Heart right ventricle (tissue), 16 donors: ENCODE results near the gene ATP5F1E. TPM values are rescaled to one million over a fixed set of nuclear protein-coding genes. Genes with fewer than 3 reads are reported as not detected.
A peak's percentile ranks its signal among the peaks of the same experiment; 100 is the strongest.

ENCODE experiments used
- ATAC-seq, 8 donors: fragments of 200-7000 bp; cut with Tn5 transposase; one replicate each; pipeline ENCODE4 v1.9.1; 2020; ENCODE audit warnings: mild to moderate bottlenecking in 8 of 8, moderate library complexity in 8 of 8, moderate number of reproducible peaks in 1 of 8
- DNase-seq, 2 donors: peaks; one replicate each; pipeline ENCODE4 v3.0.0-alpha.2; 2020
- H3K27ac ChIP-seq, 10 donors: fragments of 200-600 bp; sonication (generic) in 2 of 10; one replicate each; pipeline versions ENCODE4 v1.5.0 to v1.8.0; 2020 to 2022; ENCODE audit warnings: mild to moderate bottlenecking in 3 of 10
- H3K27me3 ChIP-seq, 7 donors: fragments of 200-600 bp; one replicate each; pipeline ENCODE4 v1.8.0; 2021 to 2022; ENCODE audit warnings: mild to moderate bottlenecking in 2 of 7
- H3K36me3 ChIP-seq, 9 donors: fragments of 200-600 bp; sonication (generic) in 1 of 9; one replicate each; pipeline versions ENCODE4 v1.5.0 to v1.8.0; 2020 to 2022; ENCODE audit warnings: mild to moderate bottlenecking in 2 of 9
- H3K4me1 ChIP-seq, 9 donors: fragments of 200-600 bp; sonication (generic) in 1 of 9; one replicate each; pipeline versions ENCODE4 v1.5.0 to v1.8.0; 2020 to 2022; ENCODE audit warnings: mild to moderate bottlenecking in 4 of 9
- H3K4me3 ChIP-seq, 10 donors: fragments of 200-600 bp; sonication (generic) in 2 of 10; one replicate each; pipeline versions ENCODE4 v1.5.0 to v1.8.0; 2020 to 2022; ENCODE audit warnings: mild to moderate bottlenecking in 7 of 10, moderate library complexity in 2 of 10
- H3K9me3 ChIP-seq, 11 donors: fragments of 200-600 bp in 10 of 11; sonication (generic) in 2 of 11; one replicate each; pipeline versions ENCODE4 v1.5.0 to v1.8.0; 2013 to 2022; ENCODE audit warnings: mild to moderate bottlenecking in 2 of 11, control low read depth in 1 of 11, moderate library complexity in 1 of 11
- WGBS, 2 donors: extraction: QIAGEN DNeasy Blood & Tissue Kit; methylation state at CpG; one replicate each; pipeline ENCODE4 v1.1.7; 2013; ENCODE audit warnings: inconsistent platforms in 1 of 2; 5-methylcytosine and 5-hydroxymethylcytosine counted together
- intact Hi-C, 10 donors: fragments of 100-400 bp; cut with DNase I; formaldehyde crosslinking; loops; one replicate each; pipeline versions ENCODE4 v1.11.1 to v1.14.2; 2022
- polyA plus RNA-seq, 2 donors: library from polyadenylated mRNA; stranded (reverse); fragments of 200-250 nt; gene quantifications; one replicate each; pipeline ENCODE4 v1.2.3, GENCODE V29; 2013
- total RNA-seq, 10 donors: library from RNA; stranded (reverse); fragmentation: NEBNext Ultra II Directional in 3 of 10; extraction: Animal tissue kit (Norgen Biotek cat#: 25700) in 3 of 10; gene quantifications; one replicate each; pipeline versions ENCODE4 v1.2.1 to v1.2.4, GENCODE V29; 2021 to 2023
- TF ChIP-seq, protein P1 (sequence below), 9 donors: fragments of 200-600 bp; sonication (generic) in 2 of 9; IDR thresholded peaks; one replicate each; pipeline versions ENCODE4 v1.5.0 to v1.8.0; 2021 to 2022; ENCODE audit warnings: antibody characterized with exemption in 9 of 9, mild to moderate bottlenecking in 5 of 9, moderate library complexity in 1 of 9
- donor health status: Arrhythmogenic right ventricular cardiomyopathy.
- donor health status: ischemic (EF 13 %, LVEDD 7.1; RV severe dilation, severe dysfunction).
- donor health status: healthy with polysubstance abuse.
- donor health status: DM: no; HTN: yes; CAD: no.
- donor health status: DM: no; HTN: no; CAD: no.
- donor health status: ischemic (EF 25% LVEDD 6.9; RV normal size, moderate dysfunction).
- donor health status: ischemic (EF 25% LVEDD 5.7; RV mildly dilated, moderate dysfunction).
- donor health status: healthy.
- donor health status: DM: yes; HTN: yes; CAD: no.
- donor health status: Ischemic cardiomyopathy.
- donor health status: ischemic (EF 35%, LVEDD 5.7; RV mildly dilated, moderate dysfunction).
- donor health status: nonischemic (EF 11% LVEDD 7.7; RV severe dilation, severe dysfunction).
- donor health status: DM: yes; HTN: yes; CAD: no.
- donor health status: PGD.
- donor health status: ischemic (EF 29% LVEDD 5.4; RV normal size, mild dysfunction).
- donor health status: nonischemic (EF 23%, LVEDD 6.1; RV moderate dilation, normal function).

ATP5F1E gene
- total and polyA plus RNA-seq, 12 donors, result 84.7 to 155 (median 121) TPM

DNA sequence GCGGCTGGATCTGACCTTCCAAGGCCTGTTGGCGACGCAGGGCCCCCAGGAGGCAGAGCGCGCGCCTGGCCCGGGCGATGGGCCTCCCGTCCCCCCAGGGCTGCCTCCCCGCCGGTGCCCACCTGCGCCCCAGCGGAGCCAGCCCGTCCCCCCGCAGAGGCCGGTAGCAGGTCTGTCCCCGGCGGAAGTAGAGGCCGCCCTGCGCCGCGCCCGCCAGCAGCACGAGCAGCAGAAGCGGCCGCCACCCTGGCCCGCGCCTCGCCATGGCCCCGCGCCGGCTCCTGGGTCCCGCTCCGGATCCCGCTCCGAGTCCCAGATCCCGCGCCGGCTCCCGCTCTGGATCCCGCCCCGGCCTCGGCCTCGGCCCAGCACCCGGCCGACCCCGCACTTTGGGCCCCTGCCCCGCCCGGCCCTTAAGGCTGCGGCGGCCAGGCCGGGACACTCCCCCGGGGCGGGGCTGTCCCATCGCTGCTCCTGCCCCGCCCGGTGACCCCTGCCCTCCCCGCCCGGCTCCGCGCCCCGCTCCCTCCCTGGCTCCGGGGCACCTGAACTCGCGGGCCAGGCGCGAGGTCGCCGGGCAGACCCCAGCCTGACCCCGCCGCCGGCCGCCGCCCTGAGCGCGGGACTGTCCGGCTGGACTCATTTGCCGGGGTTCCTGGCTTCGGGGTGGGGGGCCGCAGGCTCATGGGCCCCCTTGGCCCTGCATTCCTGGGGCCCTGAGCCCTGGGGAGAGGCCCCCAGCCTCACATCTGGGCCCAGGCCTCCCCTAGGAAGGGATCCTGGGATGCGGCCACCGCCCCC lies 25.1 kb downstream of the ATP5F1E start, which contains the start of gene CTSZ:
CTSZ (minus strand) TSS at position 391 of the 801 bp plus-strand sequence; CDS start at position 265, 126 bp downstream.
- ATAC-seq (peak; percentile 55 to 90 (median 78)), DNase-seq (peak; percentile 51 to 81)
- Histone ChIP-seq H3K4me1 (peaks cover 21 to 84% (median 54%) of the 10 kb centered on the region in 9 donors), H3K36me3 (peaks cover 0 to 25% (median 0%) of the 10 kb centered on the region in 9 donors), H3K27me3 (no peaks in the 10 kb centered on the region), H3K4me3 (peak within 1 kb of the TSS; percentile 65 to 95 (median 86)), H3K27ac (peak within 1 kb of the TSS; percentile 75 to 98 (median 90)), H3K9me3 (no peaks in the 10 kb centered on the region)
- TF ChIP-seq, protein P1, sequence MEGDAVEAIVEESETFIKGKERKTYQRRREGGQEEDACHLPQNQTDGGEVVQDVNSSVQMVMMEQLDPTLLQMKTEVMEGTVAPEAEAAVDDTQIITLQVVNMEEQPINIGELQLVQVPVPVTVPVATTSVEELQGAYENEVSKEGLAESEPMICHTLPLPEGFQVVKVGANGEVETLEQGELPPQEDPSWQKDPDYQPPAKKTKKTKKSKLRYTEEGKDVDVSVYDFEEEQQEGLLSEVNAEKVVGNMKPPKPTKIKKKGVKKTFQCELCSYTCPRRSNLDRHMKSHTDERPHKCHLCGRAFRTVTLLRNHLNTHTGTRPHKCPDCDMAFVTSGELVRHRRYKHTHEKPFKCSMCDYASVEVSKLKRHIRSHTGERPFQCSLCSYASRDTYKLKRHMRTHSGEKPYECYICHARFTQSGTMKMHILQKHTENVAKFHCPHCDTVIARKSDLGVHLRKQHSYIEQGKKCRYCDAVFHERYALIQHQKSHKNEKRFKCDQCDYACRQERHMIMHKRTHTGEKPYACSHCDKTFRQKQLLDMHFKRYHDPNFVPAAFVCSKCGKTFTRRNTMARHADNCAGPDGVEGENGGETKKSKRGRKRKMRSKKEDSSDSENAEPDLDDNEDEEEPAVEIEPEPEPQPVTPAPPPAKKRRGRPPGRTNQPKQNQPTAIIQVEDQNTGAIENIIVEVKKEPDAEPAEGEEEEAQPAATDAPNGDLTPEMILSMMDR (IDR thresholded peaks at IDR 0.05), result peak in 1 of 9 donors; percentile 8
- 7 to 8% methylated on average over 64 to 82 of the region's 82 CpGs for WGBS, 2 donors
- intact Hi-C loops, result no loop called here

DNA sequence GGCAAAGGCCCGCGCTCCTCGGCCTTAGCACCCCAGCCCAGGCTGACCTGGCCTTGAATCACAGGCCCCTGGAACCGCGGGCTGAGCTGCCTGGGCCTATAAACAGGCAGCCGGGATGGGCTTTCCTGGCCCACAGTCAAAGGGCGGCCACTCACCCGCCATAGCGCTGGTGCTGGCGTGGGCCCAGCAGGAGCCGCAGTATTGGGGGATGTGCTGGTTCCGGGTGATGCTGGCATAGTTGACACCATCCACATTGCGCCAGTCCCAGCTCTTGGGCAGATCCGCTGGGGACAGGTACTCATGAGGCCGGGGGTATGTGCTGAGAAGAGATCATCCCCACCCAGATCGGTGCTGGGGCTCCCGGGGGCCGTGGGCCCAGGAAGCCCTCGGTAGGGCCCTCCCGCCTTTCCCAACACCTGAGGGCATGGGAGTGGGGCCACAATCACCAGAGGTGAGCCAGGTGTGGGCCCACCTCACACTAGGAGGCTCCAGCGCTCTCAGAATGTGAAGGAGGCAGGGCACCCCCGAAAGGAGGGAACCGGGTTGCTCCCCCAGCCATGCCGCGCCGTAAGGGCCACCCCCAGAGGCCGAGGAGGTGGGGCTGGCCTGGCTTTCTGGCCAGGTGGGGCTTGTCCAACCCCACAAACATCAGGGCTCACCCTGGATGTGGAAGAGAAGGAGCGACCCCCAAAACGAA lies 25.8 kb downstream of the ATP5F1E start:
- peak; percentile 5 to 28 (median 12) for ATAC-seq
- peaks cover 21 to 76% (median 51%) of the 10 kb centered on the region in 9 donors for H3K4me1 ChIP-seq
- H3K4me3 ChIP-seq, result peak overlapping the region; percentile 65 to 95 (median 86)
- DNase-seq, result no peak
- H3K27ac ChIP-seq, result peak overlapping the region; percentile 75 to 98 (median 90)
- intact Hi-C loops, result no loop called here
- no peaks in the 10 kb centered on the region for H3K9me3 ChIP-seq
- peaks cover 0 to 33% (median 3%) of the 10 kb centered on the region in 9 donors for H3K36me3 ChIP-seq
- no peaks in the 10 kb centered on the region for H3K27me3 ChIP-seq
- 29% methylated on average over 28 to 29 of the region's 29 CpGs for WGBS, 2 donors
- TF ChIP-seq, protein P1 (IDR thresholded peaks at IDR 0.05), result no peak

DNA sequence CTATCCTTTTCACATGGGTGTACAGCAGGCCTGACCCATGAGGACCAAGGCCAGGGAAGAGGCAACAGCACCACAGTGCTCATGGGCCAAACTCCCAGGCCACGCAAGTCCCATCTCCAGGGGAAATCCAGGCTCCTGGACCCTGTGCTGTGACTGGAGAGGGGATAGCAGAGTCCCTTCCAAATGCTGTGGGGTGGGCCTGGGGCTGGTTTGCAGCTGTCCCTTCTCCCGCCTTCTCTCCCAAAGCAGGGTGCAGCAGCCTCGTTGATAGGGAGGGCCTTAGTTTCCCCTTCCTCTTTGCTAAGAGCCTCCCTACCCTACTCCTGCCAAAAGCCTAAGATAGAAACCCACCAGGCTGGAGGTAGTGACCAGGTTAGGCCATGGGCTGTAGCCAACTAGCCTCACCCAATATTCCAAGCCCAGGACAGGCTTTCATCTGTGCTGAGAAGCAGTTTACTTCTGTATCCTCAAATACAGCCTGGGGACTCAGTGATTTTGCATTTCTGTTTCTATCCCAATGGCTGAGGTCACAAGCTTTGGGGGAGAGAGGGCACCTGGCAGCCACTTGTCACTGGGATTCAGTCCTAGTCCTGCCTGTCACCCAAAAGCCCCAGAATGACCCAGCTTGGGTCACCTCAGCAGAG lies 26.5 kb downstream of the ATP5F1E start:
- ATAC-seq (peak in 1 of 8 donors; percentile 4), DNase-seq (no peak)
- 67 to 76% methylated on average over 3 of the region's 3 CpGs for WGBS, 2 donors
- peaks cover 21 to 69% (median 44%) of the 10 kb centered on the region in 9 donors for H3K4me1 ChIP-seq
- no peaks in the 10 kb centered on the region for H3K9me3 ChIP-seq
- no peaks in the 10 kb centered on the region for H3K27me3 ChIP-seq
- H3K27ac ChIP-seq, result peak overlapping the region; percentile 6 to 98 (median 90)
- H3K36me3 ChIP-seq, result peaks cover 0 to 40% (median 8%) of the 10 kb centered on the region in 9 donors
- H3K4me3 ChIP-seq, result peak overlapping the region; percentile 65 to 95 (median 86)
- intact Hi-C loops, result no loop called here
- TF ChIP-seq, protein P1 (IDR thresholded peaks at IDR 0.05), result no peak
